Cardiac fibroblast (primary cell): ENCODE results near the gene ADM2.

Experiments
- DNase-seq, 2 donors: peaks; one replicate each; pipeline versions ENCODE4 v3.0.0 to v3.0.0-alpha.2; 2010; ENCODE audit warnings: low read depth in 2 of 2
- H3K4me3 ChIP-seq, 2 donors: replicated peaks in 1 of 2; 1 replicate in 1 of 2; 2 replicates in 1 of 2; pipeline ENCODE4 v1.5.1; 2011; ENCODE audit warnings: low read depth in 2 of 2, low read length in 2 of 2, mild to moderate bottlenecking in 2 of 2, moderate library complexity in 1 of 2
- CTCF ChIP-seq: IDR thresholded peaks from one replicate; pipeline ENCODE4 v1.5.1; 2011; ENCODE audit warnings: low read depth, mild to moderate bottlenecking, low read length, inconsistent platforms

ADM2 gene

DNA sequence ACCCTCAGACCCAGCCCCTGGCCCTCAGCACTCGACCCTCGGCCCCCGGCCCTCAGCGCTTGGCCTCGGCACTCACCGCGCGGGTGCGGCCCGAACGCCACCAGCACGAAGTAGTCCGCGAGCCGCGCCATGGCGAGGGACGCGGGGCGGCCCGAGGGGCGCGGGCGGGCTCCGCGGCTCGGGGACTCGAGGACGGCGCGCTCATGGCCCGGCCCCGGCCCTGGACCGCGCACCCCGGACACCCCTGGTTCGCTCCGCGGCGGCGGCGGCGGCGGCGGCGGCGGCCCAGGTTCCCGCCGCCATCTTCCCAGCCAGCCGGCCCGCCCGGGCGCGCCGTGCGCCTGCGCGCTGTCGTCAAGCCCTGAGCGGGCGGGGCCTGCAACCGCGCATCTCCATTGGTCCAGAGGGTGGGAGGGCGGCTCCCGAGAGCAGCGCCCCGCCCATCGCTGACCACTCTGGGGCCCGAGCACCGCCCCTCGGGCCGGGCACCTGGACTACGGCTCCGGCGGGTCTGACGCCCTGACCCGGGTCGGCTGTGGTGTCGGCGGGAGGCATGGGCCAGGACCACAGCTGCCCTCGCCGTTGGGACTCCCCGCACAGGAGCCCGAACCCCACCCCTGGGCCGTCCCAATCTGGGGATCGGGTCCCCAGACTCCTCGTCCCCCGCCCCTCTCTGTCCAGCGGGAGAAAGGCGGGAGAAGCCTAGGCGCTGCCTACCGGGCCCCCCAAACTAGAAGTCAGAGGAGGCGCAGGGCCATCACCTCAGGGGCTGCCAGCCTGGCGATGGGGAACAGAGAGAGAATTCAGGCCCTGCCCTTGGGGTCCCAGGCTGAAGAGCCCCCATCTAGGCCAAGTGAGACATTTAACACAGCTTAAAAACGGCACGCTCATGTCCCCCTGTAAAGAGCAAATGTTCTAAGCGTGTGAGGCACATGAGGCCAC lies 6.4 kb upstream of the ADM2 start, which contains the start of gene SBF1:
Gene SBF1, minus strand, starts transcription at position 326 of the 942 bp plus-strand sequence. Its CDS starts 195 bp downstream, at position 131.
- no peak for TF ChIP-seq CTCF

DNA sequence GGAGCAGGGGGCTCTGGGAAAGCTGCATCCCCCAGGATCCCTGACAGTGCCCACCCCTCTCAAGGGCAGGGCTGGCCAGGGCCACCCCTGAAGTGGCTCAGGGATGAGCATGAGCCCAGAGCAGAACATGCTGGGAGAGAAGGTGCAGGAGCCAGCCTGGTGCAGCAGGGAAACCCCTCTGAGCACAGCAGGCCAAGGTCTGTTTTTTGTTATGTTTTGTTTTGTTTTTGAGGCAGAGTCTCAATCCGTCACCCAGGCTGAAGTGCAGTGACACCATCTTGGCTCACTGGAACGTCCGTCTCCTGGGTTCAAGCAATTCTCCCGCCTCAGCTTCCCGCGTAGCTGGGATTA lies 5.7 kb upstream of the ADM2 start:
- TF ChIP-seq CTCF: no peak
- peak overlapping the region in 1 of 2 donors; percentile 60 for H3K4me3 ChIP-seq

More for the DNA sequence above, 6.4 kb upstream of the ADM2 start, which contains the start of gene SBF1:
- peak within 1 kb of the TSS; percentile 52 to 67 for H3K4me3 ChIP-seq
- DNase-seq: peak; percentile 86 to 92

GRCh38 chr22:50476868-50477267 lies 4.5 kb upstream of the ADM2 start:
- TF ChIP-seq CTCF: no peak
- DNase-seq: no peak
- H3K4me3 ChIP-seq: no peak overlapping the region

More for the DNA sequence above, 5.7 kb upstream of the ADM2 start:
- DNase-seq: no peak

GRCh38 chr22:50477923-50478322 lies 3.4 kb upstream of the ADM2 start:
- no peak for TF ChIP-seq CTCF
- no peak for DNase-seq
- H3K4me3 ChIP-seq: no peak overlapping the region

GRCh38 chr22:50479721-50480120 lies 1.6 kb upstream of the ADM2 start:
- DNase-seq: no peak
- no peak overlapping the region for H3K4me3 ChIP-seq
- no peak for TF ChIP-seq CTCF

DNA sequence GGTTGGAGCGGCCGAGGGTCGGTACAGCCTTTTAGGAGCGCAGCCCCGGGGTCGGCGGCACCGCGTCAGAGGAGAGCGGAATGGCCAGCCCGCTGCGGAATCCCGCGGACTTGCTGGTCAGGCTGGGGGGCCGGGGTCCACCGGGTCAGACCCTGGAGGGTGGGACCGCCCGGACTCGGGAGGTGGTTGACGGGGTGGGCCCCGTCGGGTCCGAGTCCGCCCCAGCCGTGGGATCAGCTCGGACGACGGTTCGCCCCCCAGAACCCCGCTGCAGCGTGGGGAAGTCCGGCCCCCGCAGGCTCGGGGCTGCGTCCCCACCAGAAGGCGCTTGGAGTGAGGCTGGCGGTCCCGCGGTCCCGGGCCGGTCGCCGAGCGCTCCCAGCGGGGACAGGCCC lies 301 bp upstream of the ADM2 start:
- DNase-seq: no peak
- H3K4me3 ChIP-seq: peak overlapping the region in 1 of 2 donors; percentile 67
- no peak for TF ChIP-seq CTCF
